Neural progenitor cell (in vitro differentiated cells): Measurements from ENCODE around the gene CAP1.

Experiments used
- EZH2 ChIP-seq: fragments of 200-600 bp; sonication (generic); IDR thresholded peaks from 2 replicates; pipeline ENCODE4 v1.6.1; 2017; ENCODE audit warnings: antibody characterized with exemption, mild to moderate bottlenecking, moderate library complexity
- EZH2phosphoT487 ChIP-seq: fragments of 200-600 bp; sonication (generic); IDR thresholded peaks from 2 replicates; pipeline ENCODE4 v1.6.1; 2017; ENCODE audit warnings: antibody characterized with exemption
- TF ChIP-seq, protein P1 (sequence below): fragments of 200-600 bp; sonication (generic); IDR thresholded peaks from 2 replicates; pipeline ENCODE4 v1.5.1; 2017; ENCODE audit warnings: antibody characterized with exemption, mild to moderate bottlenecking

GRCh38 chr1:40004857-40005256, 35.7 kb upstream of the CAP1 start:
- TF ChIP-seq, protein P1, sequence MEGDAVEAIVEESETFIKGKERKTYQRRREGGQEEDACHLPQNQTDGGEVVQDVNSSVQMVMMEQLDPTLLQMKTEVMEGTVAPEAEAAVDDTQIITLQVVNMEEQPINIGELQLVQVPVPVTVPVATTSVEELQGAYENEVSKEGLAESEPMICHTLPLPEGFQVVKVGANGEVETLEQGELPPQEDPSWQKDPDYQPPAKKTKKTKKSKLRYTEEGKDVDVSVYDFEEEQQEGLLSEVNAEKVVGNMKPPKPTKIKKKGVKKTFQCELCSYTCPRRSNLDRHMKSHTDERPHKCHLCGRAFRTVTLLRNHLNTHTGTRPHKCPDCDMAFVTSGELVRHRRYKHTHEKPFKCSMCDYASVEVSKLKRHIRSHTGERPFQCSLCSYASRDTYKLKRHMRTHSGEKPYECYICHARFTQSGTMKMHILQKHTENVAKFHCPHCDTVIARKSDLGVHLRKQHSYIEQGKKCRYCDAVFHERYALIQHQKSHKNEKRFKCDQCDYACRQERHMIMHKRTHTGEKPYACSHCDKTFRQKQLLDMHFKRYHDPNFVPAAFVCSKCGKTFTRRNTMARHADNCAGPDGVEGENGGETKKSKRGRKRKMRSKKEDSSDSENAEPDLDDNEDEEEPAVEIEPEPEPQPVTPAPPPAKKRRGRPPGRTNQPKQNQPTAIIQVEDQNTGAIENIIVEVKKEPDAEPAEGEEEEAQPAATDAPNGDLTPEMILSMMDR: no peak
- TF ChIP-seq EZH2 (no peak), EZH2phosphoT487 (no peak)
